Measurements from ENCODE around the gene ODC1.
"Not testable (repeated sequence)": the region's sequence is repeated elsewhere in the genome, so short reads cannot be mapped to it uniquely, and the experiment has no call there.

Gene ODC1

GRCh38 chr2:10452312-10452711 lies 4.2 kb upstream of the ODC1 start:
- DNase-seq: no peak

- DNase-seq: no peak
Measured at GRCh38 chr2:10451819-10452218, 3.7 kb upstream of the ODC1 start.

- DNase-seq: no peak
Measured at GRCh38 chr2:10449838-10450691, 1.9 kb upstream of the ODC1 start.

- no peak for DNase-seq
Measured at GRCh38 chr2:10449486-10449831, 1.3 kb upstream of the ODC1 start.

- DNase-seq: peak; percentile 74
Measured at GRCh38 chr2:10448576-10449485, 704 bp upstream of the ODC1 start.

GRCh38 chr2:10447300-10447894 lies 730 bp downstream of the ODC1 start:
- DNase-seq: no peak

GRCh38 chr2:10446631-10447030 lies 1.5 kb downstream of the ODC1 start:
- no peak for DNase-seq

GRCh38 chr2:10444463-10444862 lies 3.7 kb downstream of the ODC1 start:
- DNase-seq: no peak

GRCh38 chr2:10442469-10443126 lies 5.5 kb downstream of the ODC1 start:
- not testable (repeated sequence) for DNase-seq

GRCh38 chr2:10441948-10442347 lies 6.2 kb downstream of the ODC1 start:
- no peak for DNase-seq

GRCh38 chr2:10440736-10441135 lies 7.4 kb downstream of the ODC1 start:
- no peak for DNase-seq

- no peak for DNase-seq
Measured at GRCh38 chr2:10439971-10440370, 8.2 kb downstream of the ODC1 start.

- DNase-seq: no peak
Measured at GRCh38 chr2:10439185-10439879, 8.8 kb downstream of the ODC1 start.

GRCh38 chr2:10438688-10439087 lies 9.4 kb downstream of the ODC1 start:
- DNase-seq: no peak

GRCh38 chr2:10437806-10438205 lies 10.3 kb downstream of the ODC1 start:
- no peak for DNase-seq

- DNase-seq: no peak
Measured at GRCh38 chr2:10436583-10437110, 11.5 kb downstream of the ODC1 start.

- no peak for DNase-seq
Measured at GRCh38 chr2:10435820-10436204, 12.3 kb downstream of the ODC1 start.

GRCh38 chr2:10434886-10435819 lies 13.0 kb downstream of the ODC1 start:
- DNase-seq: no peak

- DNase-seq: no peak
Measured at GRCh38 chr2:10433947-10434885, 13.9 kb downstream of the ODC1 start.
